Measurements from ENCODE around the gene ASTN2.

DNA sequence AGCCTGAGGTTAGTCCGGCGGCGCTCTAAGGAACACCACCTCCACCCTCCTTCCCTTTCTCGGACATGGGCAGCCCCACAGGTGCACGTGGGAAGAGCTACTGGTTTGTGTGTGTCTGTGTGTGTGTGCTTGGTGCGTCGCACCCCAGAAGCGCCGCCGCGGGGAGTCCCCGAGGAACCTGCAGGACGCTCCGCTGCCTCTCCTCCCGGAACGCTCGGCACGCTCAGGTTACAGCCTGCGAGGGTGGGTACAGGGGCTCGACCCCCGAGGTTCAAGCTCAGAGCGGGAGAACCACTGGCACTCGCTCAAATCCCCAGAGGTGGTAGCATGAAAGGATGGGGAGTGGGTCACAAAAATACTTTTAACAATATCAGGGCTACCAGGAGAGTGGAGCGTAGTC is 2.0 kb downstream of the ASTN2 start:
- no peak for TF ChIP-seq EZH2 (IDR thresholded peaks at IDR 0.05; ENCODE audit: borderline replicate concordance, low read length)
- TF ChIP-seq CTCF (IDR thresholded peaks at IDR 0.05; ENCODE audit: low read length) = no peak

Data from OCI-LY1 (cell line).